CD8-positive, alpha-beta memory T cell (primary cell): ENCODE measurements around the gene APOA4. TPM values are rescaled to one million over a fixed set of nuclear protein-coding genes. Genes with fewer than 3 reads are reported as not detected.

Source experiments
- CTCF ChIA-PET: fragments of 350-600 bp; sonication (Branson Sonifier 250); formaldehyde crosslinking; loops from one replicate; lab custom pipeline; 2021; ENCODE audit warnings: antibody characterized with exemption; lab: Charles Lee
- POLR2A ChIA-PET: fragments of 350-600 bp; sonication (Branson Sonifier 250); formaldehyde crosslinking; loops from one replicate; lab custom pipeline; 2021; ENCODE audit warnings: antibody characterized with exemption; lab: Charles Lee
- DNase-seq, 5 donors: peaks; one replicate each; pipeline versions ENCODE4 v3.0.0 to v3.0.0-alpha.2; 2020 to 2022; ENCODE audit warnings: mixed read lengths in 1 of 5
- H3K27ac ChIP-seq: one replicate; pipeline ENCODE4 v1.7.0; 2013; ENCODE audit warnings: low read depth, mild to moderate bottlenecking, low read length, moderate library complexity
- H3K27me3 ChIP-seq: 2 replicates; pipeline ENCODE4 v1.7.0; 2013; ENCODE audit warnings: low read length, mild to moderate bottlenecking; ENCODE audit not compliant: insufficient read depth, poor library complexity, severe bottlenecking
- H3K36me3 ChIP-seq: 2 replicates; pipeline ENCODE4 v1.7.0; 2013; ENCODE audit warnings: mild to moderate bottlenecking, low read length, moderate library complexity; ENCODE audit not compliant: insufficient read depth
- H3K4me1 ChIP-seq: 2 replicates; pipeline ENCODE4 v1.7.0; 2013; ENCODE audit warnings: mild to moderate bottlenecking, low read length, moderate library complexity; ENCODE audit not compliant: insufficient read depth
- H3K4me3 ChIP-seq: 2 replicates; pipeline ENCODE4 v1.7.0; 2013; ENCODE audit warnings: mild to moderate bottlenecking, low read length
- H3K9me3 ChIP-seq: 2 replicates; pipeline ENCODE4 v1.7.0; 2013; ENCODE audit warnings: mild to moderate bottlenecking, low read length
- H3K27ac Mint-ChIP-seq, 8 donors: one replicate each; pipeline ENCODE4 v1.8.0; 2020 to 2021; ENCODE audit warnings: mixed read lengths in 8 of 8, mild to moderate bottlenecking in 6 of 8, inconsistent platforms in 3 of 8, moderate library complexity in 3 of 8
- H3K27me3 Mint-ChIP-seq, 2 donors: one replicate each; pipeline ENCODE4 v1.8.0; 2020 to 2021; ENCODE audit warnings: mixed read lengths in 2 of 2, mild to moderate bottlenecking in 1 of 2, moderate library complexity in 1 of 2
- H3K36me3 Mint-ChIP-seq, 3 donors: one replicate each; pipeline ENCODE4 v1.8.0; 2020 to 2021; ENCODE audit warnings: mixed read lengths in 3 of 3, inconsistent platforms in 1 of 3, mild to moderate bottlenecking in 1 of 3
- H3K4me1 Mint-ChIP-seq, 3 donors: one replicate each; pipeline ENCODE4 v1.8.0; 2020 to 2021; ENCODE audit warnings: mixed read lengths in 3 of 3, inconsistent platforms in 1 of 3, mild to moderate bottlenecking in 1 of 3
- H3K4me3 Mint-ChIP-seq, 7 donors: one replicate each; pipeline ENCODE4 v1.8.0; 2020 to 2021; ENCODE audit warnings: mixed read lengths in 7 of 7, mild to moderate bottlenecking in 6 of 7, moderate library complexity in 4 of 7, inconsistent platforms in 2 of 7
- H3K9me3 Mint-ChIP-seq, 5 donors: one replicate each; pipeline ENCODE4 v1.8.0; 2020 to 2022; ENCODE audit warnings: mixed read lengths in 5 of 5, mild to moderate bottlenecking in 3 of 5, moderate library complexity in 2 of 5, inconsistent platforms in 1 of 5
- polyA plus RNA-seq: library from polyadenylated mRNA; unstranded; fragments of 300-500 nt; fragmentation: Illumina TruSeq; gene quantifications from one replicate; pipeline ENCODE4 v1.2.3, GENCODE V29; 2021
- total RNA-seq, 2 experiments: library from RNA; stranded (reverse); gene quantifications; one replicate each; pipeline ENCODE4 v1.2.3, GENCODE V29; 2021

Gene APOA4
- total RNA-seq = not detected
- polyA plus RNA-seq = not detected

- no peak for DNase-seq
- ChIA-PET POLR2A (interaction anchor here (0.6 kb wide), 1 partner anchor 53 kb away, joined by 3 read pairs; no protein-coding TSS in a partner anchor), CTCF (interaction anchor here (1.1 to 4.3 kb wide), 2 partner anchors 10 to 13 kb away, joined by 3 to 21 read pairs; no protein-coding TSS in a partner anchor)
- Histone ChIP-seq H3K36me3 (no peaks in the 10 kb centered on the region), H3K27ac (no peak within 1 kb of the TSS), H3K4me3 (no peak within 1 kb of the TSS), H3K27me3 (no peaks in the 10 kb centered on the region), H3K9me3 (no peaks in the 10 kb centered on the region), H3K4me1 (no peaks in the 10 kb centered on the region)
- Mint-ChIP-seq H3K36me3 (no peaks in the 10 kb centered on the region), H3K9me3 (no peaks in the 10 kb centered on the region), H3K27me3 (no peaks in the 10 kb centered on the region), H3K4me3 (no peak within 1 kb of the TSS), H3K27ac (peak within 1 kb of the TSS in 2 of 8 donors; percentile 38 to 70), H3K4me1 (no peaks in the 10 kb centered on the region)
Observed at GRCh38 chr11:116823031-116823843, at the start of gene APOA4. APOA4 (minus strand) TSS chr11:116823304; CDS start chr11:116823191, 113 bp downstream.

GRCh38 chr11:116871248-116871647, 48.1 kb upstream of the APOA4 start:
- Histone ChIP-seq H3K27ac (no peak overlapping the region), H3K27me3 (no peaks in the 10 kb centered on the region), H3K36me3 (peaks cover 61% of the 10 kb centered on the region), H3K9me3 (no peaks in the 10 kb centered on the region), H3K4me3 (no peak overlapping the region), H3K4me1 (no peaks in the 10 kb centered on the region)
- ChIA-PET POLR2A (no interaction called here), CTCF (no interaction called here)
- Mint-ChIP-seq H3K4me1 (peaks cover 0 to 4% (median 4%) of the 10 kb centered on the region in 3 donors), H3K36me3 (peaks cover 8 to 96% (median 50%) of the 10 kb centered on the region in 3 donors), H3K9me3 (no peaks in the 10 kb centered on the region), H3K27me3 (peaks cover 0 to 1% of the 10 kb centered on the region in 2 donors), H3K4me3 (no peak overlapping the region), H3K27ac (peak overlapping the region in 6 of 8 donors; percentile 9 to 74 (median 23))
- no peak for DNase-seq

- peak overlapping the region in 3 of 8 donors; percentile 58 to 80 (median 64) for H3K27ac Mint-ChIP-seq
- no peak overlapping the region for H3K4me3 Mint-ChIP-seq
- H3K36me3 ChIP-seq = peaks cover 65% of the 10 kb centered on the region
- DNase-seq = no peak
- no peaks in the 10 kb centered on the region for H3K27me3 Mint-ChIP-seq
- CTCF ChIA-PET = interaction anchor here (0.9 to 2.1 kb wide), 3 partner anchors 10 to 236 kb away, joined by 3 to 7 read pairs (median 5); no protein-coding TSS in a partner anchor
- H3K9me3 Mint-ChIP-seq = no peaks in the 10 kb centered on the region
- H3K36me3 Mint-ChIP-seq = peaks cover 8 to 97% (median 51%) of the 10 kb centered on the region in 3 donors
- H3K27me3 ChIP-seq = no peaks in the 10 kb centered on the region
- H3K4me1 ChIP-seq = no peaks in the 10 kb centered on the region
- H3K27ac ChIP-seq = no peak overlapping the region
- H3K9me3 ChIP-seq = no peaks in the 10 kb centered on the region
- H3K4me3 ChIP-seq = no peak overlapping the region
- peaks cover 0 to 4% (median 4%) of the 10 kb centered on the region in 3 donors for H3K4me1 Mint-ChIP-seq
- POLR2A ChIA-PET = no interaction called here
Observed at GRCh38 chr11:116870054-116870453, 47.0 kb upstream of the APOA4 start.

GRCh38 chr11:116869610-116870009, 46.5 kb upstream of the APOA4 start:
- Mint-ChIP-seq H3K4me3 (no peak overlapping the region), H3K9me3 (no peaks in the 10 kb centered on the region), H3K4me1 (peaks cover 0 to 4% (median 4%) of the 10 kb centered on the region in 3 donors), H3K36me3 (peaks cover 8 to 97% (median 51%) of the 10 kb centered on the region in 3 donors), H3K27ac (peak overlapping the region in 4 of 8 donors; percentile 22 to 80 (median 61)), H3K27me3 (no peaks in the 10 kb centered on the region)
- Histone ChIP-seq H3K4me3 (no peak overlapping the region), H3K4me1 (no peaks in the 10 kb centered on the region), H3K9me3 (no peaks in the 10 kb centered on the region), H3K27ac (no peak overlapping the region), H3K27me3 (no peaks in the 10 kb centered on the region), H3K36me3 (peaks cover 64% of the 10 kb centered on the region)
- POLR2A ChIA-PET = no interaction called here
- CTCF ChIA-PET = interaction anchor here (0.9 to 2.1 kb wide), 3 partner anchors 11 to 236 kb away, joined by 3 to 7 read pairs (median 5); no protein-coding TSS in a partner anchor
- DNase-seq = no peak

- Mint-ChIP-seq H3K36me3 (peaks cover 13 to 97% (median 52%) of the 10 kb centered on the region in 3 donors), H3K4me1 (peaks cover 0 to 4% (median 4%) of the 10 kb centered on the region in 3 donors), H3K9me3 (no peaks in the 10 kb centered on the region), H3K4me3 (no peak overlapping the region), H3K27ac (peak overlapping the region in 3 of 8 donors; percentile 38 to 54 (median 47)), H3K27me3 (no peaks in the 10 kb centered on the region)
- no peaks in the 10 kb centered on the region for H3K9me3 ChIP-seq
- H3K27ac ChIP-seq = no peak overlapping the region
- peaks cover 69% of the 10 kb centered on the region for H3K36me3 ChIP-seq
- H3K4me3 ChIP-seq = no peak overlapping the region
- no peaks in the 10 kb centered on the region for H3K27me3 ChIP-seq
- no peak for DNase-seq
- H3K4me1 ChIP-seq = no peaks in the 10 kb centered on the region
- ChIA-PET POLR2A (no interaction called here), CTCF (interaction anchor here (1.1 to 1.5 kb wide), 3 partner anchors 12 to 32 kb away, joined by 3 to 7 read pairs (median 5); no protein-coding TSS in a partner anchor)
Observed at GRCh38 chr11:116868066-116868465, 45.0 kb upstream of the APOA4 start.

- Histone ChIP-seq H3K27ac (no peak overlapping the region), H3K4me3 (no peak overlapping the region), H3K27me3 (no peaks in the 10 kb centered on the region), H3K9me3 (no peaks in the 10 kb centered on the region), H3K4me1 (no peaks in the 10 kb centered on the region), H3K36me3 (peaks cover 66% of the 10 kb centered on the region)
- H3K4me1 Mint-ChIP-seq = peaks cover 0 to 4% (median 4%) of the 10 kb centered on the region in 3 donors
- H3K27ac Mint-ChIP-seq = peak overlapping the region in 4 of 8 donors; percentile 25 to 64 (median 38)
- H3K36me3 Mint-ChIP-seq = peaks cover 11 to 97% (median 49%) of the 10 kb centered on the region in 3 donors
- POLR2A ChIA-PET = no interaction called here
- CTCF ChIA-PET = interaction anchor here (1.1 to 1.5 kb wide), 3 partner anchors 13 to 238 kb away, joined by 3 to 7 read pairs (median 5); no protein-coding TSS in a partner anchor
- no peaks in the 10 kb centered on the region for H3K27me3 Mint-ChIP-seq
- no peak overlapping the region for H3K4me3 Mint-ChIP-seq
- DNase-seq = no peak
- H3K9me3 Mint-ChIP-seq = no peaks in the 10 kb centered on the region
Observed at GRCh38 chr11:116867619-116868018, 44.5 kb upstream of the APOA4 start.

- ChIA-PET POLR2A (no interaction called here), CTCF (interaction anchor here (1.2 to 1.5 kb wide), 2 partner anchors 31 to 239 kb away, joined by 3 to 7 read pairs; no protein-coding TSS in a partner anchor)
- Histone ChIP-seq H3K9me3 (no peaks in the 10 kb centered on the region), H3K27ac (no peak overlapping the region), H3K27me3 (no peaks in the 10 kb centered on the region), H3K4me3 (no peak overlapping the region), H3K36me3 (peaks cover 71% of the 10 kb centered on the region), H3K4me1 (no peaks in the 10 kb centered on the region)
- peaks cover 0 to 4% (median 4%) of the 10 kb centered on the region in 3 donors for H3K4me1 Mint-ChIP-seq
- no peak overlapping the region for H3K4me3 Mint-ChIP-seq
- no peak for DNase-seq
- H3K27ac Mint-ChIP-seq = peak overlapping the region in 1 of 8 donors; percentile 25
- no peaks in the 10 kb centered on the region for H3K9me3 Mint-ChIP-seq
- peaks cover 10 to 98% (median 48%) of the 10 kb centered on the region in 3 donors for H3K36me3 Mint-ChIP-seq
- H3K27me3 Mint-ChIP-seq = no peaks in the 10 kb centered on the region
Observed at GRCh38 chr11:116866804-116867455, 43.8 kb upstream of the APOA4 start.
